Liver (tissue), 3 donors: ENCODE data around the gene BRD9.

Source experiments
- FOXA1 ChIP-seq: IDR thresholded peaks from 2 replicates; pipeline ENCODE4 v1.6.1; 2016; ENCODE audit warnings: antibody characterized with exemption
- GABPA ChIP-seq, 2 donors: IDR thresholded peaks in 1 of 2; conservative IDR thresholded peaks in 1 of 2; 2 replicates each; pipeline ENCODE4 v1.6.1; 2016; ENCODE audit warnings: antibody characterized with exemption in 2 of 2, mild to moderate bottlenecking in 1 of 2, moderate library complexity in 1 of 2
- TAF1 ChIP-seq: conservative IDR thresholded peaks from 2 replicates; pipeline ENCODE4 v1.6.1; 2016; ENCODE audit warnings: antibody characterized with exemption, mild to moderate bottlenecking
- TF ChIP-seq, protein P1 (sequence below): fragments of 150-350 bp; IDR thresholded peaks from 2 replicates; pipeline ENCODE4 v1.5.1; 2017; ENCODE audit warnings: improper control_type of control experiment, low read depth, low read length; ENCODE audit not compliant: missing input control
- donor health status: healthy.
- donor health status: healthy.

- TF ChIP-seq, protein P1, sequence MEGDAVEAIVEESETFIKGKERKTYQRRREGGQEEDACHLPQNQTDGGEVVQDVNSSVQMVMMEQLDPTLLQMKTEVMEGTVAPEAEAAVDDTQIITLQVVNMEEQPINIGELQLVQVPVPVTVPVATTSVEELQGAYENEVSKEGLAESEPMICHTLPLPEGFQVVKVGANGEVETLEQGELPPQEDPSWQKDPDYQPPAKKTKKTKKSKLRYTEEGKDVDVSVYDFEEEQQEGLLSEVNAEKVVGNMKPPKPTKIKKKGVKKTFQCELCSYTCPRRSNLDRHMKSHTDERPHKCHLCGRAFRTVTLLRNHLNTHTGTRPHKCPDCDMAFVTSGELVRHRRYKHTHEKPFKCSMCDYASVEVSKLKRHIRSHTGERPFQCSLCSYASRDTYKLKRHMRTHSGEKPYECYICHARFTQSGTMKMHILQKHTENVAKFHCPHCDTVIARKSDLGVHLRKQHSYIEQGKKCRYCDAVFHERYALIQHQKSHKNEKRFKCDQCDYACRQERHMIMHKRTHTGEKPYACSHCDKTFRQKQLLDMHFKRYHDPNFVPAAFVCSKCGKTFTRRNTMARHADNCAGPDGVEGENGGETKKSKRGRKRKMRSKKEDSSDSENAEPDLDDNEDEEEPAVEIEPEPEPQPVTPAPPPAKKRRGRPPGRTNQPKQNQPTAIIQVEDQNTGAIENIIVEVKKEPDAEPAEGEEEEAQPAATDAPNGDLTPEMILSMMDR = no peak
- TF ChIP-seq TAF1 (no peak), GABPA (IDR thresholded peaks at IDR 0.05 in 1 of 2, conservative IDR thresholded peaks at IDR 0.05 in 1 of 2) (no peak), FOXA1 (no peak)
These were observed 36.6 kb downstream of the BRD9 start for GRCh38 chr5:855771-856530.
